ENCODE results near the gene RCOR1.

GRCh38 chr14:102551995-102552705, 40.3 kb upstream of the RCOR1 start:
- TF ChIP-seq CTCF (IDR thresholded peaks at IDR 0.05; ENCODE audit: insufficient read depth, low read length, poor library complexity, severe bottlenecking) (no peak), EZH2phosphoT487 (conservative IDR thresholded peaks at IDR 0.05; ENCODE audit: low read length) (no peak)
